Tibial artery (tissue), 4 donors: ENCODE data around the gene MIDN.

Source experiments
- DNase-seq, 2 donors: peaks; one replicate each; pipeline ENCODE4 v3.0.0-alpha.2; 2019
- H3K27ac ChIP-seq, 2 donors: fragments of 200-600 bp; sonication (generic) in 1 of 2; 1 replicate in 1 of 2; 2 replicates in 1 of 2; pipeline ENCODE4 v1.5.1; 2018 to 2019; ENCODE audit warnings: mild to moderate bottlenecking in 1 of 2
- H3K27me3 ChIP-seq, 2 donors: fragments of 200-600 bp; sonication (generic) in 1 of 2; one replicate each; pipeline versions ENCODE4 v1.5.1 to v1.6.0; 2016 to 2019
- H3K36me3 ChIP-seq, 3 donors: fragments of 200-600 bp; sonication (generic) in 2 of 3; one replicate each; pipeline ENCODE4 v1.5.1; 2016 to 2019; ENCODE audit warnings: mild to moderate bottlenecking in 2 of 3
- H3K4me1 ChIP-seq, 4 donors: fragments of 200-600 bp; sonication (generic) in 2 of 4; 1 replicate in 3 of 4; 2 replicates in 1 of 4; pipeline ENCODE4 v1.5.1; 2016 to 2019
- H3K4me3 ChIP-seq, 2 donors: fragments of 200-600 bp; sonication (generic) in 1 of 2; 1 replicate in 1 of 2; 2 replicates in 1 of 2; pipeline ENCODE4 v1.5.1; 2018 to 2019; ENCODE audit warnings: mild to moderate bottlenecking in 2 of 2
- H3K9me3 ChIP-seq, 3 donors: fragments of 200-600 bp; sonication (generic) in 1 of 3; one replicate each; pipeline ENCODE4 v1.5.1; 2016 to 2019
- intact Hi-C: fragments of 100-400 bp; cut with DNase I; formaldehyde crosslinking; loops from one replicate; pipeline ENCODE4 v1.15.0; 2023; ENCODE audit warnings: low total_unique reads
- TF ChIP-seq, protein P1 (sequence below), 2 experiments: fragments of 200-600 bp in 1 of 2; fragments of 450-650 bp in 1 of 2; IDR thresholded peaks; one replicate each; pipeline ENCODE4 v1.5.1; 2017 to 2019; ENCODE audit warnings: antibody characterized with exemption in 2 of 2, mild to moderate bottlenecking in 1 of 2, moderate library complexity in 1 of 2

Gene MIDN

DNA sequence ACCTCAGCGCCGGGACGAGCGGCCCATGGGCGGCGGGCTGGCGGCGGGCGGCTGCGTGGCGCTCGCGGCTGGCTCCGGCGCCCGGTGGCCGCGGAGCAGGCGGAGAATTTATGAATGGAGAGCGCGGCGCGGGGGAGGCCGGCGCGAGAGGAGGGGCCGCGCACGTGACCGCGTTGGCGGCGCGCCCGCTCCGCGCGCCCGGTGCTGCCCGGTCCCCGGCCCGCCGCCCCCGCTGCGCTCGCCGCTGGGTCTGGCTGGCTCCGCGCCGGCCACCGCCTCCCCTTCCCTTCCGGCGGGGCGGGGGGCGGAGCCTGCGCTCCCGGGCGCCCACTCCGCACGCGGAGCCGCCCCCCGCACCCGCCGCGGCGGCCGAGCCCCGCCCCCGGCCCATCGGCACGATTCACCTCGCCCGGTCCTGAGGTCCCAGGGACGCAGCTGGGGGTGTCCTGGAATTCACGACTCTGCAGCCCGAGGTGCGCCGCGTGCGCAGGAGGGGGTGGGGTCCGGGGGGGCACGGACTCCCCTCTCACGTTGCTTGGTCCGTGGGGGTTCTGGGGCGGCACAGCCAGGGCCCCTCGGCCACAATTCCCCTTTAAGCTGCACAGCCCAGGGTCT lies 10.5 kb upstream of the MIDN start, which contains the start of gene CBARP:
CBARP (minus strand) TSS at position 252 of the 615 bp plus-strand sequence. CDS start 1,905 bp downstream, outside the sequence.
- no peak for DNase-seq
- intact Hi-C loops: loop anchor here (5.0 kb wide), 1 partner anchor 254 kb away; the partner anchor contains the start of genes PCSK4 and REEP6
- Histone ChIP-seq H3K4me3 (peak within 1 kb of the TSS; percentile 50 to 67), H3K9me3 (no peaks in the 10 kb centered on the region), H3K27ac (peak within 1 kb of the TSS; percentile 98 to 99), H3K27me3 (peaks cover 0 to 11% of the 10 kb centered on the region in 2 donors), H3K36me3 (no peaks in the 10 kb centered on the region), H3K4me1 (peaks cover 11 to 57% (median 47%) of the 10 kb centered on the region in 4 donors)
- TF ChIP-seq, protein P1, sequence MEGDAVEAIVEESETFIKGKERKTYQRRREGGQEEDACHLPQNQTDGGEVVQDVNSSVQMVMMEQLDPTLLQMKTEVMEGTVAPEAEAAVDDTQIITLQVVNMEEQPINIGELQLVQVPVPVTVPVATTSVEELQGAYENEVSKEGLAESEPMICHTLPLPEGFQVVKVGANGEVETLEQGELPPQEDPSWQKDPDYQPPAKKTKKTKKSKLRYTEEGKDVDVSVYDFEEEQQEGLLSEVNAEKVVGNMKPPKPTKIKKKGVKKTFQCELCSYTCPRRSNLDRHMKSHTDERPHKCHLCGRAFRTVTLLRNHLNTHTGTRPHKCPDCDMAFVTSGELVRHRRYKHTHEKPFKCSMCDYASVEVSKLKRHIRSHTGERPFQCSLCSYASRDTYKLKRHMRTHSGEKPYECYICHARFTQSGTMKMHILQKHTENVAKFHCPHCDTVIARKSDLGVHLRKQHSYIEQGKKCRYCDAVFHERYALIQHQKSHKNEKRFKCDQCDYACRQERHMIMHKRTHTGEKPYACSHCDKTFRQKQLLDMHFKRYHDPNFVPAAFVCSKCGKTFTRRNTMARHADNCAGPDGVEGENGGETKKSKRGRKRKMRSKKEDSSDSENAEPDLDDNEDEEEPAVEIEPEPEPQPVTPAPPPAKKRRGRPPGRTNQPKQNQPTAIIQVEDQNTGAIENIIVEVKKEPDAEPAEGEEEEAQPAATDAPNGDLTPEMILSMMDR (IDR thresholded peaks at IDR 0.05): no peak

DNA sequence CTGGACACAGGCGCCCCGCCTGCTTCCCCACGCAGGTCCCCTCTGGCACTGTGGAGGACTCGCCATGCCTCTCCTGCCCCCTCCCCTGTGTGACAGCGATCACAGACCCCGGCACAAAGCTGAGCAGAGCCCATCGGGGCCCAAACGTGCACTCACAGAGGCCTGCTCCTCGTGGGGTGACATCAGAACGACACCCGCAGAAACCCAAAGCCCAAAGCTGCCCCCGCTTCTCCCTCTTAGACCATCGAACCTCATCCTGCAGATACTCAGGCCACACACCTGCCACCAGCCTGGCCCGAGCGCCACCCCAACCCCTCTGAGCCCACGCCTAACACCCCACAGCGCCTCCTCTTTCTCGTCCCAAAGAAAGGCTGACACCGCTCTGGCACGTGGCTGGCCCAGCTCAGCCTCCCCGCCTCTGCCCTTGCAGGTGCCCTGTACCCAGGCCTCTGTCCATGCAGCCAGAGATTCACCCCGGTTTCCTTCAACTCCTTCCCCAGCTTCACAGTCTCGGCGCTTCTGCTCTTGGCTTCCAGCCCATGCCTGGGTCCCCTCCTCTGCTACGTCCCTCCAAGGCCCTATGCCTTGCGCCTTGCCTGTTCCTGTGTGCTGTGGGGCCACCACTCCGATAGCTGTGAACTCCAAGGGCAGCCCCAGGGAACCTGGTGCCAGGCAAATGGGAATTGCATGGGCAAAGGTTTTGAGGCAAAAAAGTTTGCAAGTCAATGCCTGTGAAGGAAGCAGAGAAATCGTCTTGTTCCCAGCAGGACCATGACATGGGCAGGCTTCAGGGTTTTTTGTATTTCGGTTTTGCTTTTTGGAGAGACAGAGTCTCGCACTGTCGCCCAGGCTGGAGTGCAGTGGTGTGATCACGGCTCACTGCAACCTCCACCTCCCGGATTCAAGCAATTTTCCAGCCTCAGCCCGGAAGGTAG lies 9.7 kb upstream of the MIDN start:
- no peak for DNase-seq
- Histone ChIP-seq H3K4me1 (peaks cover 11 to 62% (median 53%) of the 10 kb centered on the region in 4 donors), H3K4me3 (peak overlapping the region; percentile 50 to 67), H3K27me3 (peaks cover 0 to 11% of the 10 kb centered on the region in 2 donors), H3K27ac (peak overlapping the region; percentile 98 to 99), H3K36me3 (no peaks in the 10 kb centered on the region), H3K9me3 (no peaks in the 10 kb centered on the region)
- TF ChIP-seq, protein P1 (IDR thresholded peaks at IDR 0.05): no peak
- intact Hi-C loops: loop anchor here (5.0 kb wide), 1 partner anchor 254 kb away; the partner anchor contains the start of genes PCSK4 and REEP6

DNA sequence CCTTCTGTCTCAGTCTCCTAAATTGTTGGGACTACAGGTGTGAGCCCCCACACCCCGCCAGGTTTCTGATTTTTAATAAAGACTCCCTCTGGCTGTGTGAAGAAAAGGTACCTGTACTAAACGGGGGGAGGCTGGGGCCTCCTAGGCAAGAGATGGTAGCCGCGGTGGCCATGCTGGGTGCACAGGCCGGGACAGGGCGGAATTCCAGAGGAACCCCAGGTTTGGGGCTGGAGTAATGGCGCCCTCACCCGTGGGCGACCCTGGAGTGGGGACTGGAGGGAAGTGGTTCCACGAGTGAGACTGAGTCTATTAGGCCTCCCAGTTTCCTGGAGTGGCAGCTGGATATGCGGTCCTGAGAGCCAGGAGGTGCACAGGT lies 9.0 kb upstream of the MIDN start:
- no peaks in the 10 kb centered on the region for H3K9me3 ChIP-seq
- H3K36me3 ChIP-seq: peaks cover 0 to 4% (median 0%) of the 10 kb centered on the region in 3 donors
- H3K4me3 ChIP-seq: no peak overlapping the region
- peaks cover 0 to 11% of the 10 kb centered on the region in 2 donors for H3K27me3 ChIP-seq
- DNase-seq: no peak
- intact Hi-C loops: loop anchor here (5.0 kb wide), 1 partner anchor 253 kb away; the partner anchor contains the start of genes PCSK4 and REEP6
- peaks cover 11 to 70% (median 61%) of the 10 kb centered on the region in 4 donors for H3K4me1 ChIP-seq
- H3K27ac ChIP-seq: peak overlapping the region; percentile 98 to 99
- TF ChIP-seq, protein P1 (IDR thresholded peaks at IDR 0.05): no peak

DNA sequence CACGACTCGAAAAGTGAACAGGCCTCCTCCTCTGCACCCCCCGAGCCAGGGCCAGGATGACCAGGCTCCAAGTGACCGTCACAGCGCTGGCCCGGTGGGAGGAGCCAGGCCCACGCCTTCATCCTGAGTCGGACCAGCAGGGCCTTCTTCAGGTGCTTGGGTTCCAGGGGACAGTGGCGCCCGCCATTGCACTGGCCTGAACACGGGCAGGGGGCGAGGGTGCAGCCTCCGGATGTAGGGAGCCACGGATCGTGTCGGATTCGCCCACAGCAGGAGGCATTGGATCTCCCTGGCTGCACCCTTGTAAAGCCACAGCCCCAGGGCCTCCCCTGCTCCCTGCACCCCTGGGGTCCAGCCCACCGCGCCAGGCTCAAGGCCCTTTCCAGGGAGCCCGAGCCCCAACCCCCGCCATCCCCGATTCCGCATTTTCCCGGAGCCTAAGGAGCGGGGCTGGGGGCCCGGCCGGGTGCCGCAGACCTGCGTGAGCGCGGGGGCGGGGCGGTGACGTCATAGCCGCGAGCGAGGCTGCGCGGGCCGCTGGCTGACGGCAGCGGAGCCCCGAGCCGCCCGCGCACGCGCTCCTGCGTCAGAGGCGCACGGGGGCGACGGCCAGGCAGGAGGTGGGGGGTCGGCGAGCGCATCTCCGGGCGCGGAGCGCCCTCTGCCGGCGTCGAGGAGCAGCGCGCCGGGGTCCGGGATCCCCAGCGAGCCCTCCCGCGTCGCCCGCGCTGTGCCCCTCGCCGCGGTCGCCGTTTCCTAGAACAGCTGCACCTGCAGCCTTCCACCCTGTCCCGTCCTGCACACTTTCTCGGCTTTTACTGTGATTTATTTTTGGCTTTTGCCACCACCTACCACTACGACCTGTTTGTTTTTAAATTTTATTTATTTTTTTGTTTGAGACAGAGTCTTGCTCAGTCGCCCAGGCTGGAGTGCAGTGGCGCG lies 8.3 kb upstream of the MIDN start:
- peaks cover 12 to 76% (median 67%) of the 10 kb centered on the region in 4 donors for H3K4me1 ChIP-seq
- no peaks in the 10 kb centered on the region for H3K9me3 ChIP-seq
- H3K27me3 ChIP-seq: peaks cover 0 to 11% of the 10 kb centered on the region in 2 donors
- TF ChIP-seq, protein P1 (IDR thresholded peaks at IDR 0.05): peak; percentile 85 to 97
- DNase-seq: peak; percentile 81 to 93
- peak overlapping the region; percentile 98 to 99 for H3K27ac ChIP-seq
- peak overlapping the region; percentile 27 to 45 for H3K4me3 ChIP-seq
- peaks cover 0 to 4% (median 0%) of the 10 kb centered on the region in 3 donors for H3K36me3 ChIP-seq
- intact Hi-C loops: loop anchor here (1.0 to 5.0 kb wide), 3 partner anchors 127 to 252 kb away; partner anchors contain the start of genes GPX4, PCSK4 and REEP6
